RWPE2 (cell line): ENCODE results near the gene LRRN2.

Source experiments
- ATAC-seq: fragments of 200-7000 bp; cut with Tn5 transposase; 3 replicates; pipeline ENCODE4 v1.9.1; 2021; ENCODE audit warnings: low read depth
- DNase-seq: peaks from one replicate; pipeline ENCODE4 v3.0.0-alpha.2; 2020; ENCODE audit warnings: low spot score
- H3K27ac ChIP-seq: fragments of 450-650 bp; 2 replicates; pipeline ENCODE4 v1.5.1; 2017; ENCODE audit warnings: mild to moderate bottlenecking; ENCODE audit not compliant: poor library complexity, severe bottlenecking
- H3K27me3 ChIP-seq: fragments of 250-450 bp; sonication (Bioruptor Pico); 2 replicates; pipeline ENCODE4 v1.5.1; 2021; ENCODE audit warnings: mild to moderate bottlenecking, moderate library complexity; ENCODE audit not compliant: insufficient read depth, poor library complexity, severe bottlenecking
- H3K36me3 ChIP-seq: fragments of 250-450 bp; sonication (Bioruptor Pico); 2 replicates; pipeline ENCODE4 v1.5.1; 2020; ENCODE audit warnings: low read depth, mild to moderate bottlenecking, moderate library complexity
- H3K4me1 ChIP-seq: fragments of 250-450 bp; sonication (Bioruptor Pico); 2 replicates; pipeline ENCODE4 v1.5.1; 2021; ENCODE audit warnings: mild to moderate bottlenecking, moderate library complexity; ENCODE audit not compliant: insufficient read depth, poor library complexity, severe bottlenecking
- H3K4me3 ChIP-seq: fragments of 250-450 bp; sonication (Bioruptor Pico); 2 replicates; pipeline ENCODE4 v1.5.1; 2021; ENCODE audit warnings: mild to moderate bottlenecking, moderate library complexity; ENCODE audit not compliant: severe bottlenecking
- H3K9me3 ChIP-seq: fragments of 250-450 bp; sonication (Bioruptor Pico); 2 replicates; pipeline ENCODE4 v1.5.1; 2021; ENCODE audit warnings: mild to moderate bottlenecking, moderate library complexity; ENCODE audit not compliant: severe bottlenecking
- CTCF ChIP-seq: fragments of 450-650 bp; IDR thresholded peaks from one replicate; pipeline ENCODE4 v1.5.1; 2017; ENCODE audit warnings: mild to moderate bottlenecking, moderate library complexity; ENCODE audit not compliant: poor library complexity, severe bottlenecking

Gene LRRN2

GRCh38 chr1:204628868-204629267 lies 56.7 kb downstream of the LRRN2 start:
- DNase-seq (no peak), ATAC-seq (no peak)
- Histone ChIP-seq H3K27me3 (no peaks in the 10 kb centered on the region), H3K27ac (no peak overlapping the region), H3K9me3 (no peaks in the 10 kb centered on the region), H3K4me1 (no peaks in the 10 kb centered on the region), H3K36me3 (no peaks in the 10 kb centered on the region), H3K4me3 (no peak overlapping the region)
- TF ChIP-seq CTCF: no peak

- no peak for DNase-seq
- ATAC-seq: no peak
- no peaks in the 10 kb centered on the region for H3K27me3 ChIP-seq
- H3K27ac ChIP-seq: no peak overlapping the region
- no peaks in the 10 kb centered on the region for H3K9me3 ChIP-seq
- no peak for TF ChIP-seq CTCF
- H3K4me1 ChIP-seq: peaks cover 4% of the 10 kb centered on the region
- H3K36me3 ChIP-seq: no peaks in the 10 kb centered on the region
- no peak overlapping the region for H3K4me3 ChIP-seq
These were observed 58.1 kb downstream of the LRRN2 start for GRCh38 chr1:204627436-204627835.

GRCh38 chr1:204626381-204626780 lies 59.2 kb downstream of the LRRN2 start:
- ATAC-seq (no peak), DNase-seq (no peak)
- Histone ChIP-seq H3K4me3 (no peak overlapping the region), H3K9me3 (no peaks in the 10 kb centered on the region), H3K4me1 (peaks cover 4% of the 10 kb centered on the region), H3K27me3 (no peaks in the 10 kb centered on the region), H3K36me3 (no peaks in the 10 kb centered on the region), H3K27ac (no peak overlapping the region)
- no peak for TF ChIP-seq CTCF

- no peak for DNase-seq
- Histone ChIP-seq H3K27me3 (no peaks in the 10 kb centered on the region), H3K4me1 (peaks cover 4% of the 10 kb centered on the region), H3K4me3 (no peak overlapping the region), H3K27ac (no peak overlapping the region), H3K9me3 (no peaks in the 10 kb centered on the region), H3K36me3 (no peaks in the 10 kb centered on the region)
- ATAC-seq: no peak
- TF ChIP-seq CTCF: no peak
These were observed 60.8 kb downstream of the LRRN2 start for GRCh38 chr1:204624631-204625216.

- Histone ChIP-seq H3K27me3 (no peaks in the 10 kb centered on the region), H3K4me3 (no peak overlapping the region), H3K27ac (no peak overlapping the region), H3K36me3 (no peaks in the 10 kb centered on the region), H3K9me3 (no peaks in the 10 kb centered on the region), H3K4me1 (peaks cover 4% of the 10 kb centered on the region)
- ATAC-seq (no peak), DNase-seq (no peak)
- no peak for TF ChIP-seq CTCF
These were observed 61.6 kb downstream of the LRRN2 start for GRCh38 chr1:204623894-204624361.
